ENCODE results near the gene STARD8. TPM values are rescaled to one million over a fixed set of nuclear protein-coding genes. Genes with fewer than 3 reads are reported as not detected.

STARD8 gene
- total RNA-seq, 1 experiment from 2014 or later = 0.45 TPM

DNA sequence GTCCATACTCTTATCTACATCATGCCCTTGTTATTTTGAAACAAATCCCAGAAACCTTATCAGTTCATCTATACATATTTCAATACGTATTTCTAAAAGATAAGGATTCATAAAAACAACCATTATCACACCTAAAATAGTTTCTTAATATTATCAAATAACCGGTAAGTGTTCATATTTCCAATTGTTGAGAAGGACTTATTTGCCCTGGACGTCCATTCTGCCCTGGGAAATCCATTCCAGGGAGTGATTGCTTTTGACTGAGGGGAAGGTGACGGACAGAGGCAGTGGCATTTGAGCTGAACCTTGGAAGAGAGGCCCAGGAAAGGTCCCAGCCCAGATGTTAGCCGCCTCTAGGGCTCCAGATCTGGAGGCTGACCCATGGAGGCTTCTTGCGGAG is 49.6 kb downstream of the STARD8 start:
- CTCF ChIA-PET = no interaction called here
- Mint-ChIP-seq H3K36me3 (ENCODE audit: insufficient read depth, unreplicated experiment) (no peaks in the 10 kb centered on the region), H3K27me3 (ENCODE audit: unreplicated experiment) (no peaks in the 10 kb centered on the region), H3K4me3 (ENCODE audit: low read depth, unreplicated experiment) (no peak overlapping the region), H3K27ac (ENCODE audit: unreplicated experiment) (no peak overlapping the region), H3K9me3 (ENCODE audit: low read depth, unreplicated experiment) (no peaks in the 10 kb centered on the region), H3K4me1 (ENCODE audit: low read depth, unreplicated experiment) (peaks cover 2% of the 10 kb centered on the region)
- no TSS peak for BruUV-seq (replicated peaks)
- no peak for DNase-seq
- TF ChIP-seq, protein P1, sequence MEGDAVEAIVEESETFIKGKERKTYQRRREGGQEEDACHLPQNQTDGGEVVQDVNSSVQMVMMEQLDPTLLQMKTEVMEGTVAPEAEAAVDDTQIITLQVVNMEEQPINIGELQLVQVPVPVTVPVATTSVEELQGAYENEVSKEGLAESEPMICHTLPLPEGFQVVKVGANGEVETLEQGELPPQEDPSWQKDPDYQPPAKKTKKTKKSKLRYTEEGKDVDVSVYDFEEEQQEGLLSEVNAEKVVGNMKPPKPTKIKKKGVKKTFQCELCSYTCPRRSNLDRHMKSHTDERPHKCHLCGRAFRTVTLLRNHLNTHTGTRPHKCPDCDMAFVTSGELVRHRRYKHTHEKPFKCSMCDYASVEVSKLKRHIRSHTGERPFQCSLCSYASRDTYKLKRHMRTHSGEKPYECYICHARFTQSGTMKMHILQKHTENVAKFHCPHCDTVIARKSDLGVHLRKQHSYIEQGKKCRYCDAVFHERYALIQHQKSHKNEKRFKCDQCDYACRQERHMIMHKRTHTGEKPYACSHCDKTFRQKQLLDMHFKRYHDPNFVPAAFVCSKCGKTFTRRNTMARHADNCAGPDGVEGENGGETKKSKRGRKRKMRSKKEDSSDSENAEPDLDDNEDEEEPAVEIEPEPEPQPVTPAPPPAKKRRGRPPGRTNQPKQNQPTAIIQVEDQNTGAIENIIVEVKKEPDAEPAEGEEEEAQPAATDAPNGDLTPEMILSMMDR (IDR thresholded peaks at IDR 0.05; ENCODE audit: unreplicated experiment) = no peak
- intact Hi-C loops (cut with micrococcal nuclease; ENCODE audit: unreplicated experiment) = no loop called here

DNA sequence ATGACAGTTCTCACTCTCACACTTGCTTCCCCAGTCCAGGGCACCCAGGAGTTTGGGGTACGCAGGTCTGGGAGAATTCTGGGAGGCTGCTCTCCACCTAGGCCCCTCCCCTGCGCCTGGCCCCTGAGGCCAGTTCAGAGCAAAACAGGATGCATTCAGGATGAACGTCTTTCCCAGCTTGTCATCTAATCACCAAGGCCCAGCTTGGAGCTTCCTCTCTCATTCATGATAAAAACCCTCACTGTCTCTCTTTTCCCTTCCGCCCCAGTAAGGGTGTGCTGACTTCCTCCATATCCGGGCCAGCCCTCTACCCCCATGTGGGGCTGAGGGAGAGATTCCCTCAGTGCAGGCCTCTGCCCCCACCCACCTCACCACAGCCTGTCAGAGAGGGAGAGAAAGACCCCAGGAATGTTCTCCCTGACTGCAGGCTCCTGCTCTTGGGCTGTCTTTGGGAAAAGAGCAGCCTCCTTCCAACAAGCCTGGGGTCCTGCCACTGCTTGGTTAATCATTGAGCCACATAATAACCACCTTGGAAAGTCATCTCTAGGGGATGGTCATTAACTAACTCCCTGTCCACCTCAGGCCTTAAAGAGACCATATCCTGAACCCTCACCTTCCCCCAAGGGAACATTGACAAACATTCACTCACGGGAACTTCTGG is 50.1 kb downstream of the STARD8 start:
- no TSS peak for BruUV-seq (replicated peaks)
- no peak for DNase-seq
- CTCF ChIA-PET = no interaction called here
- Mint-ChIP-seq H3K27me3 (ENCODE audit: unreplicated experiment) (no peaks in the 10 kb centered on the region), H3K9me3 (ENCODE audit: low read depth, unreplicated experiment) (no peaks in the 10 kb centered on the region), H3K36me3 (ENCODE audit: insufficient read depth, unreplicated experiment) (no peaks in the 10 kb centered on the region), H3K4me1 (ENCODE audit: low read depth, unreplicated experiment) (no peaks in the 10 kb centered on the region), H3K4me3 (ENCODE audit: low read depth, unreplicated experiment) (no peak overlapping the region), H3K27ac (ENCODE audit: unreplicated experiment) (no peak overlapping the region)
- TF ChIP-seq, protein P1 (IDR thresholded peaks at IDR 0.05; ENCODE audit: unreplicated experiment) = no peak
- intact Hi-C loops (cut with micrococcal nuclease; ENCODE audit: unreplicated experiment) = no loop called here

DNA sequence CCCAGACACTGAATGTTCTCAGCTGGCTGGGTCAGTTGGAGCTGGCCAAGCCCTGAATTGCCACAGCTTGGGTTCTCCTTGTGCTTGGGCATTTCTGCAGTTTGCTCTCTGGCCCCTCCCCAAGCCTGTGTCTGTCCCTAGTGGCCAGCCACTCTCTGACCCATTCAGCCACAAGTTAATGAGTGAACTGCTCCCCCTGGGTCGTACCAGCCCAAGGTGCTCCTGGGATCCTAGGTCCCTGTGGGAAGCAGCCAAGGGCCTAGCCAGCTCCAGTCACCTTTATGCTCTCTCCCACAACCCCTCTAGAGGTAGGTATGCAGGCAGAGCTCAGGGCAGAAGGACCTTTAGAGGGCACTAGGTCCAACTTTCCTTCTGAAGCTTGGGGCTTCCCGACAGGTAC is 51.5 kb downstream of the STARD8 start:
- Mint-ChIP-seq H3K27ac (ENCODE audit: unreplicated experiment) (no peak overlapping the region), H3K9me3 (ENCODE audit: low read depth, unreplicated experiment) (no peaks in the 10 kb centered on the region), H3K4me1 (ENCODE audit: low read depth, unreplicated experiment) (no peaks in the 10 kb centered on the region), H3K36me3 (ENCODE audit: insufficient read depth, unreplicated experiment) (no peaks in the 10 kb centered on the region), H3K4me3 (ENCODE audit: low read depth, unreplicated experiment) (no peak overlapping the region), H3K27me3 (ENCODE audit: unreplicated experiment) (no peaks in the 10 kb centered on the region)
- TF ChIP-seq, protein P1 (IDR thresholded peaks at IDR 0.05; ENCODE audit: unreplicated experiment) = no peak
- peak; percentile 15 for DNase-seq
- BruUV-seq (replicated peaks) = no TSS peak
- intact Hi-C loops (cut with micrococcal nuclease; ENCODE audit: unreplicated experiment) = no loop called here
- CTCF ChIA-PET = interaction anchor here (1.0 kb wide), 1 partner anchor 12 kb away, joined by 3 read pairs; no protein-coding TSS in a partner anchor

DNA sequence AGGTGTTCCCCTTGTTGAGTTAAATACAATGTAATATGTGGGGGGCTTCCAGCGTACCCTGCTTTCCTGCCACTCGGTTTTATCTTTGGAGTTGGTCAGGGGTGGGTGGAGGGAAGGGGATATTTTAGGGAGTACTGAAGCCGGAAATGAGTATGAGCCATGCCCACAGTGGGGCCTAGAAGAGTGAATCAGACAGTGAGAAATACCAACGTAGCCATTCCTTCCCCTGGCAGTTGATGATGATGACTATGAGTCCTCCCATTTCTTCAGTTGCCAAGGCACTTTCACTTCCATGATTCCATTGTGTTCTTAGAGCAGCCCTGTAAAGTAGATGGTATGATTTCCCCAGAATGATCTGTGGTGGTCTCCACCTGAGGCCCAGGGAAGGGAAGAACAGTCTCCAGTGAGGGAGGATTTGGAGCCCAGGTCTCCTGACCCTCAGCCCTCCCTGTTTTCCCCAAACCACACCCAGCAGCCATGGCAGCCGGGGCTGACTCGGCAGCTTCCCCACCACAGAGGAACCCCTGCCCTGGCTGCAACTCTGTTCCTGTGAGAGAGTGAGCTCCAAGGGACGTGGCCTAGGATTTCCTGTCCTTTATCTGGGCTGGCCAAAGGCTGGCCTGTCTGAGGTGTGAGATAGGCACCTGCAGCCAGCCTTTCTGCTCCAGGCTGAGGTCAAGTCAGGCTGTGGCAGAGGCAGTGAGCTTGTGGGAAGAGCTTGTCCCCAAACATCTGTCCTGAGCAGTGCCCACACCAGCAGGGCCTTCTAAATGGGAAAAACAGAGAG is 52.7 kb downstream of the STARD8 start:
- H3K9me3 Mint-ChIP-seq (ENCODE audit: low read depth, unreplicated experiment) = no peaks in the 10 kb centered on the region
- no peak overlapping the region for H3K27ac Mint-ChIP-seq (ENCODE audit: unreplicated experiment)
- H3K4me3 Mint-ChIP-seq (ENCODE audit: low read depth, unreplicated experiment) = no peak overlapping the region
- no peaks in the 10 kb centered on the region for H3K27me3 Mint-ChIP-seq (ENCODE audit: unreplicated experiment)
- DNase-seq = no peak
- intact Hi-C loops (cut with micrococcal nuclease; ENCODE audit: unreplicated experiment) = no loop called here
- BruUV-seq (replicated peaks) = no TSS peak
- no peaks in the 10 kb centered on the region for H3K36me3 Mint-ChIP-seq (ENCODE audit: insufficient read depth, unreplicated experiment)
- no peaks in the 10 kb centered on the region for H3K4me1 Mint-ChIP-seq (ENCODE audit: low read depth, unreplicated experiment)
- TF ChIP-seq, protein P1 (IDR thresholded peaks at IDR 0.05; ENCODE audit: unreplicated experiment) = no peak
- CTCF ChIA-PET = no interaction called here
